ENCODE data around the gene DOCK1. TPM values are rescaled to one million over a fixed set of nuclear protein-coding genes. Genes with fewer than 3 reads are reported as not detected.

The DOCK1 gene
- total RNA-seq, 1 experiment from 2014 or later = 40.0 TPM

DNA sequence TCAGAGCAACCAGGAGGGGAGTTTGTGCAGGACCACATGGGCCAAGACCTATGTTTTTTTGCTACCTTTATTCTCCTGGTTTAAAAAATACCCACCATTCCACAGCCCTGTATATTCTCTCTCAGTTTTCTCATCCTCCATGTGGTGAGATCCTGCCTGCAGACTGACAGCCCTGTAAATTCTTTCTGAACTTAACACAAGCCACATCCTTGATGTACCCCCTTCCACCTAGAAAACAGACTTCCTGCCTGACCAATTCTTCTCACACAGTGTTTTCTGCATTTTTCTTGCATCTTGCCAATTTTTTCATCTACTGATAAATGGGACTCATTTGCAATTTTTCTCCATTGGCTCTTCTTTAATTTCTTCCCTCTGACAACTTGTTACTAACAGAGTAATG lies 212.8 kb downstream of the DOCK1 start:
- H3K4me3 Mint-ChIP-seq (ENCODE audit: unreplicated experiment) = no peak overlapping the region
- H3K9me3 Mint-ChIP-seq (ENCODE audit: unreplicated experiment) = no peaks in the 10 kb centered on the region
- H3K36me3 Mint-ChIP-seq (ENCODE audit: insufficient read depth, unreplicated experiment) = peaks cover 24% of the 10 kb centered on the region
- ChIA-PET CTCF (no interaction called here), POLR2A (no interaction called here)
- intact Hi-C loops (cut with micrococcal nuclease) = no loop called here
- no peaks in the 10 kb centered on the region for H3K27me3 Mint-ChIP-seq (ENCODE audit: insufficient read depth, unreplicated experiment)
- TF ChIP-seq, protein P1, sequence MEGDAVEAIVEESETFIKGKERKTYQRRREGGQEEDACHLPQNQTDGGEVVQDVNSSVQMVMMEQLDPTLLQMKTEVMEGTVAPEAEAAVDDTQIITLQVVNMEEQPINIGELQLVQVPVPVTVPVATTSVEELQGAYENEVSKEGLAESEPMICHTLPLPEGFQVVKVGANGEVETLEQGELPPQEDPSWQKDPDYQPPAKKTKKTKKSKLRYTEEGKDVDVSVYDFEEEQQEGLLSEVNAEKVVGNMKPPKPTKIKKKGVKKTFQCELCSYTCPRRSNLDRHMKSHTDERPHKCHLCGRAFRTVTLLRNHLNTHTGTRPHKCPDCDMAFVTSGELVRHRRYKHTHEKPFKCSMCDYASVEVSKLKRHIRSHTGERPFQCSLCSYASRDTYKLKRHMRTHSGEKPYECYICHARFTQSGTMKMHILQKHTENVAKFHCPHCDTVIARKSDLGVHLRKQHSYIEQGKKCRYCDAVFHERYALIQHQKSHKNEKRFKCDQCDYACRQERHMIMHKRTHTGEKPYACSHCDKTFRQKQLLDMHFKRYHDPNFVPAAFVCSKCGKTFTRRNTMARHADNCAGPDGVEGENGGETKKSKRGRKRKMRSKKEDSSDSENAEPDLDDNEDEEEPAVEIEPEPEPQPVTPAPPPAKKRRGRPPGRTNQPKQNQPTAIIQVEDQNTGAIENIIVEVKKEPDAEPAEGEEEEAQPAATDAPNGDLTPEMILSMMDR (IDR thresholded peaks at IDR 0.05; ENCODE audit: unreplicated experiment) = no peak
- no TSS peak for BruUV-seq (replicated peaks)
- no peaks in the 10 kb centered on the region for H3K4me1 Mint-ChIP-seq (ENCODE audit: insufficient read depth, unreplicated experiment)
- no peak for DNase-seq (ENCODE audit: unreplicated experiment)
- no peak overlapping the region for H3K27ac Mint-ChIP-seq (ENCODE audit: low read depth, unreplicated experiment)

DNA sequence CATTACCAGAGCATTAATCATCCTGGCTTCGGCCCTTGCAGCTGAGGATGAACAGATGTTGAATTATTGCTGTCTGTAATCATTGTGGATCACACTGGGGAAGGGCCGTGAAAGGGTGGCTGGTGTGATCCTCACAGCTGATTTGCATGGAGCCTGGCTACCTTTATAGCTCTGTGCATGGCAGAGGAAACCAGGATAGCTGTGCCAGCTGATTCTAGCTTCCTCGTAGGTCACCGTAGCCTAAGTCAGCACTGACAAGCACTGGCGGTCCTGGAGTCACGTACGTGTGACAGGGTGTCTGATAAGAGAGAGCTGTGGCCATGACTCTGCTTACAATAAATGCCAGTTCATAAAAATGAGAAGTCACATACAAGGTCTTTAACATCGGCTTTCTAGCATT lies 214.7 kb downstream of the DOCK1 start:
- ChIA-PET CTCF (no interaction called here), POLR2A (interaction anchor here (0.6 kb wide), 1 partner anchor 30 kb away, joined by 3 read pairs; no protein-coding TSS in a partner anchor)
- no peak for DNase-seq (ENCODE audit: unreplicated experiment)
- Mint-ChIP-seq H3K36me3 (ENCODE audit: insufficient read depth, unreplicated experiment) (peaks cover 24% of the 10 kb centered on the region), H3K4me3 (ENCODE audit: unreplicated experiment) (no peak overlapping the region), H3K27ac (ENCODE audit: low read depth, unreplicated experiment) (no peak overlapping the region), H3K9me3 (ENCODE audit: unreplicated experiment) (no peaks in the 10 kb centered on the region), H3K27me3 (ENCODE audit: insufficient read depth, unreplicated experiment) (no peaks in the 10 kb centered on the region), H3K4me1 (ENCODE audit: insufficient read depth, unreplicated experiment) (no peaks in the 10 kb centered on the region)
- intact Hi-C loops (cut with micrococcal nuclease) = no loop called here
- TF ChIP-seq, protein P1 (IDR thresholded peaks at IDR 0.05; ENCODE audit: unreplicated experiment) = no peak
- no TSS peak for BruUV-seq (replicated peaks)

DNA sequence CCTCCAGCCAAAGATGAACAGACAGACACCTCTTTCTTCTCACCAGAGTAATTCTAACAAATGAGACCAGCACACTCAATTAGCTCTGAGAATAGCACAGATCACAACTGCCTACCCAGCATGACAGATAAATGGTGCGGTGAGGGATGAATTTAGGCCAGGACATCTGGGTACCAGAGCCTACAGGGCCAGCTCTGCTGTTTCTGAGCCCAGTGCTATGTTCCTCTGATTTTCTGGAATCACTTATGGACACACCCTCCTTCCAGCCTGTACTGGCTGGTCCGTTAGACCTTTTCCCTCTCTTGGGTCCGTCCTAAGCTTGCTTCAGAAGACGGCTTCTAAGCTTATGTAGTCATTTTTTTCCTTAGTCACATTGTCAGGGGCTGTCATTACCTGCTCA lies 217.6 kb downstream of the DOCK1 start:
- intact Hi-C loops (cut with micrococcal nuclease) = no loop called here
- TF ChIP-seq, protein P1 (IDR thresholded peaks at IDR 0.05; ENCODE audit: unreplicated experiment) = no peak
- Mint-ChIP-seq H3K4me3 (ENCODE audit: unreplicated experiment) (no peak overlapping the region), H3K9me3 (ENCODE audit: unreplicated experiment) (no peaks in the 10 kb centered on the region), H3K36me3 (ENCODE audit: insufficient read depth, unreplicated experiment) (peaks cover 39% of the 10 kb centered on the region), H3K4me1 (ENCODE audit: insufficient read depth, unreplicated experiment) (no peaks in the 10 kb centered on the region), H3K27ac (ENCODE audit: low read depth, unreplicated experiment) (no peak overlapping the region), H3K27me3 (ENCODE audit: insufficient read depth, unreplicated experiment) (no peaks in the 10 kb centered on the region)
- POLR2A ChIA-PET = no interaction called here
- no TSS peak for BruUV-seq (replicated peaks)
- CTCF ChIA-PET = interaction anchor here (0.6 kb wide), 2 partner anchors 210 to 455 kb away, joined by 3 read pairs; no protein-coding TSS in a partner anchor
- no peak for DNase-seq (ENCODE audit: unreplicated experiment)

DNA sequence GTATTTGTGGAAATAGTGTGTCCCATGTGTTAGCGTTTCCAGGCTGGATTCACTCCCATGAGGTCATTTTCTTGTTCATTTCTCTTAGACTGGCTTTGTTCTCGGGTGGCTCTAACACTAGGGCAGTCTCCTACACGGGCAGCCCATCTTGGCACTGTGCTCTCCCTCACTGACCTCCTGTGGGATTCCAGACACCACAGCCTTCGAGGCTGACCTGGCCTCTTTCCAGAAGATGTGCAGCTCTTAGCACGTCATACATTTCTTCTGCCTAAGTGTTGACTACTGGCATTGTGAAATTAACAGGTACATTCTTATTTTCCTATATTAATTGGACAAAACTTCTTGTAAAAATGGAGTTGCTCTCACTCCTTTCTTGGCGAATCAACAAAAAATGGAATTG lies 218.4 kb downstream of the DOCK1 start:
- intact Hi-C loops (cut with micrococcal nuclease) = no loop called here
- CTCF ChIA-PET = no interaction called here
- H3K4me1 Mint-ChIP-seq (ENCODE audit: insufficient read depth, unreplicated experiment) = no peaks in the 10 kb centered on the region
- TF ChIP-seq, protein P1 (IDR thresholded peaks at IDR 0.05; ENCODE audit: unreplicated experiment) = no peak
- no peaks in the 10 kb centered on the region for H3K27me3 Mint-ChIP-seq (ENCODE audit: insufficient read depth, unreplicated experiment)
- peaks cover 31% of the 10 kb centered on the region for H3K36me3 Mint-ChIP-seq (ENCODE audit: insufficient read depth, unreplicated experiment)
- POLR2A ChIA-PET = no interaction called here
- no peaks in the 10 kb centered on the region for H3K9me3 Mint-ChIP-seq (ENCODE audit: unreplicated experiment)
- no peak overlapping the region for H3K4me3 Mint-ChIP-seq (ENCODE audit: unreplicated experiment)
- BruUV-seq (replicated peaks) = no TSS peak
- no peak for DNase-seq (ENCODE audit: unreplicated experiment)
- no peak overlapping the region for H3K27ac Mint-ChIP-seq (ENCODE audit: low read depth, unreplicated experiment)
